ENCODE data around the gene SZT2. TPM values are rescaled to one million over a fixed set of nuclear protein-coding genes. Genes with fewer than 3 reads are reported as not detected.
"Not testable (repeated sequence)": the region's sequence is repeated elsewhere in the genome, so short reads cannot be mapped to it uniquely, and the experiment has no call there.

The SZT2 gene
- total RNA-seq, 2 experiments from 2014 or later, result 66.6 to 74.3 TPM

- Mint-ChIP-seq H3K27ac (no peak overlapping the region), H3K36me3 (ENCODE audit: low read depth) (peaks cover 25% of the 10 kb centered on the region), H3K4me1 (no peaks in the 10 kb centered on the region), H3K9me3 (no peaks in the 10 kb centered on the region), H3K4me3 (no peak overlapping the region), H3K27me3 (no peaks in the 10 kb centered on the region)
- no peak for DNase-seq
- ChIA-PET CTCF (no interaction called here), POLR2A (no interaction called here)
Observed at GRCh38 chr1:43402089-43402865, 12.6 kb downstream of the SZT2 start.

GRCh38 chr1:43404353-43404752, 14.7 kb downstream of the SZT2 start:
- ChIA-PET POLR2A (no interaction called here), CTCF (no interaction called here)
- no peak for DNase-seq
- Mint-ChIP-seq H3K4me1 (no peaks in the 10 kb centered on the region), H3K36me3 (ENCODE audit: low read depth) (peaks cover 34% of the 10 kb centered on the region), H3K9me3 (no peaks in the 10 kb centered on the region), H3K27ac (no peak overlapping the region), H3K27me3 (no peaks in the 10 kb centered on the region), H3K4me3 (no peak overlapping the region)

GRCh38 chr1:43405219-43405875, 15.6 kb downstream of the SZT2 start:
- Mint-ChIP-seq H3K9me3 (no peaks in the 10 kb centered on the region), H3K27me3 (no peaks in the 10 kb centered on the region), H3K27ac (no peak overlapping the region), H3K4me1 (no peaks in the 10 kb centered on the region), H3K4me3 (no peak overlapping the region), H3K36me3 (ENCODE audit: low read depth) (peaks cover 38% of the 10 kb centered on the region)
- ChIA-PET POLR2A (no interaction called here), CTCF (interaction anchor here (0.7 kb wide), 1 partner anchor 9 kb away, joined by 3 read pairs; no protein-coding TSS in a partner anchor)
- no peak for DNase-seq

- Mint-ChIP-seq H3K4me3 (no peak overlapping the region), H3K9me3 (no peaks in the 10 kb centered on the region), H3K4me1 (no peaks in the 10 kb centered on the region), H3K36me3 (ENCODE audit: low read depth) (peaks cover 38% of the 10 kb centered on the region), H3K27ac (no peak overlapping the region), H3K27me3 (no peaks in the 10 kb centered on the region)
- ChIA-PET POLR2A (no interaction called here), CTCF (interaction anchor here (0.7 kb wide), 1 partner anchor 9 kb away, joined by 3 read pairs; no protein-coding TSS in a partner anchor)
- DNase-seq, result no peak
Observed at GRCh38 chr1:43405876-43406234, 16.2 kb downstream of the SZT2 start.

GRCh38 chr1:43410571-43410970, 20.9 kb downstream of the SZT2 start:
- Mint-ChIP-seq H3K27ac (peak overlapping the region; percentile 6), H3K4me3 (no peak overlapping the region), H3K36me3 (ENCODE audit: low read depth) (peaks cover 29% of the 10 kb centered on the region), H3K27me3 (no peaks in the 10 kb centered on the region), H3K4me1 (peaks cover 1% of the 10 kb centered on the region), H3K9me3 (no peaks in the 10 kb centered on the region)
- ChIA-PET CTCF (no interaction called here), POLR2A (no interaction called here)
- no peak for DNase-seq

GRCh38 chr1:43413426-43413825, 23.7 kb downstream of the SZT2 start:
- POLR2A ChIA-PET, result interaction anchor here (0.6 kb wide), 1 partner anchor 520 kb away, joined by 3 read pairs; no protein-coding TSS in a partner anchor
- not testable (repeated sequence) for H3K27me3 Mint-ChIP-seq, H3K4me1 Mint-ChIP-seq, H3K9me3 Mint-ChIP-seq, H3K27ac Mint-ChIP-seq, DNase-seq, H3K4me3 Mint-ChIP-seq
- peaks cover 16% of the 10 kb centered on the region for H3K36me3 Mint-ChIP-seq (ENCODE audit: low read depth)
- CTCF ChIA-PET, result interaction anchor here (1.0 to 1.5 kb wide), 2 partner anchors 23 to 42 kb away, joined by 4 read pairs; partner anchors contain the start of genes MED8 and SZT2

GRCh38 chr1:43414634-43415223, 25.0 kb downstream of the SZT2 start:
- no peaks in the 10 kb centered on the region for H3K9me3 Mint-ChIP-seq
- H3K27ac Mint-ChIP-seq, result no peak overlapping the region
- H3K4me1 Mint-ChIP-seq, result peaks cover 1% of the 10 kb centered on the region
- ChIA-PET POLR2A (no interaction called here), CTCF (interaction anchor here (0.5 to 1.5 kb wide), 15 partner anchors 19 to 1151 kb away, joined by 3 to 6 read pairs (median 3); partner anchors contain the start of genes MED8 and SZT2)
- peaks cover 7% of the 10 kb centered on the region for H3K36me3 Mint-ChIP-seq (ENCODE audit: low read depth)
- no peaks in the 10 kb centered on the region for H3K27me3 Mint-ChIP-seq
- H3K4me3 Mint-ChIP-seq, result no peak overlapping the region
- DNase-seq, result peak; percentile 68

GRCh38 chr1:43415901-43416300, 26.2 kb downstream of the SZT2 start:
- H3K36me3 Mint-ChIP-seq (ENCODE audit: low read depth), result peaks cover 8% of the 10 kb centered on the region
- H3K9me3 Mint-ChIP-seq, result no peaks in the 10 kb centered on the region
- ChIA-PET CTCF (no interaction called here), POLR2A (no interaction called here)
- H3K4me3 Mint-ChIP-seq, result no peak overlapping the region
- no peaks in the 10 kb centered on the region for H3K27me3 Mint-ChIP-seq
- H3K4me1 Mint-ChIP-seq, result peaks cover 1% of the 10 kb centered on the region
- no peak overlapping the region for H3K27ac Mint-ChIP-seq
- no peak for DNase-seq

GRCh38 chr1:43418858-43419257, 29.2 kb downstream of the SZT2 start:
- no peak for DNase-seq
- H3K27me3 Mint-ChIP-seq, result no peaks in the 10 kb centered on the region
- H3K9me3 Mint-ChIP-seq, result no peaks in the 10 kb centered on the region
- CTCF ChIA-PET, result interaction anchor here (1.7 kb wide), 1 partner anchor 19 kb away, joined by 4 read pairs; no protein-coding TSS in a partner anchor
- POLR2A ChIA-PET, result no interaction called here
- H3K4me1 Mint-ChIP-seq, result peaks cover 8% of the 10 kb centered on the region
- no peak overlapping the region for H3K4me3 Mint-ChIP-seq
- peaks cover 29% of the 10 kb centered on the region for H3K36me3 Mint-ChIP-seq (ENCODE audit: low read depth)
- H3K27ac Mint-ChIP-seq, result no peak overlapping the region

GRCh38 chr1:43419627-43420425, 30.1 kb downstream of the SZT2 start:
- Mint-ChIP-seq H3K4me3 (no peak overlapping the region), H3K4me1 (peaks cover 8% of the 10 kb centered on the region), H3K36me3 (ENCODE audit: low read depth) (peaks cover 29% of the 10 kb centered on the region), H3K27me3 (no peaks in the 10 kb centered on the region), H3K27ac (no peak overlapping the region), H3K9me3 (no peaks in the 10 kb centered on the region)
- no peak for DNase-seq
- CTCF ChIA-PET, result interaction anchor here (0.9 to 1.7 kb wide), 2 partner anchors 20 kb away, joined by 4 to 6 read pairs; no protein-coding TSS in a partner anchor
- POLR2A ChIA-PET, result no interaction called here

GRCh38 chr1:43420874-43421273, 31.2 kb downstream of the SZT2 start:
- peaks cover 8% of the 10 kb centered on the region for H3K4me1 Mint-ChIP-seq
- ChIA-PET POLR2A (no interaction called here), CTCF (interaction anchor here (0.9 kb wide), 1 partner anchor 21 kb away, joined by 6 read pairs; no protein-coding TSS in a partner anchor)
- no peaks in the 10 kb centered on the region for H3K27me3 Mint-ChIP-seq
- H3K27ac Mint-ChIP-seq, result no peak overlapping the region
- no peak overlapping the region for H3K4me3 Mint-ChIP-seq
- H3K36me3 Mint-ChIP-seq (ENCODE audit: low read depth), result peaks cover 27% of the 10 kb centered on the region
- H3K9me3 Mint-ChIP-seq, result no peaks in the 10 kb centered on the region
- no peak for DNase-seq

- no peaks in the 10 kb centered on the region for H3K27me3 Mint-ChIP-seq
- no peaks in the 10 kb centered on the region for H3K9me3 Mint-ChIP-seq
- H3K36me3 Mint-ChIP-seq (ENCODE audit: low read depth), result peaks cover 29% of the 10 kb centered on the region
- H3K4me1 Mint-ChIP-seq, result peaks cover 8% of the 10 kb centered on the region
- no peak for DNase-seq
- ChIA-PET CTCF (no interaction called here), POLR2A (no interaction called here)
- H3K4me3 Mint-ChIP-seq, result no peak overlapping the region
- no peak overlapping the region for H3K27ac Mint-ChIP-seq
Observed at GRCh38 chr1:43421396-43421795, 31.7 kb downstream of the SZT2 start.

All from activated CD4-positive, alpha-beta T cell treated with anti-CD3 and anti-CD28 coated beads, Interleukin-2, amount 10 ng/mL, durations not matched to agents 7 days and 5 days (primary cell).